HG02840 (cell line): ENCODE results near the gene RIPOR3.
"Not testable (repeated sequence)": the region's sequence is repeated elsewhere in the genome, so short reads cannot be mapped to it uniquely, and the experiment has no call there.

Source experiments
- ATAC-seq: cut with Tn5 transposase; IDR thresholded peaks from one replicate; pipeline ENCODE4 v1.9.1; 2021; ENCODE audit warnings: mild to moderate bottlenecking, moderate library complexity, moderate number of reproducible peaks; ENCODE audit not compliant: unreplicated experiment, low FRiP score

Gene RIPOR3

DNA sequence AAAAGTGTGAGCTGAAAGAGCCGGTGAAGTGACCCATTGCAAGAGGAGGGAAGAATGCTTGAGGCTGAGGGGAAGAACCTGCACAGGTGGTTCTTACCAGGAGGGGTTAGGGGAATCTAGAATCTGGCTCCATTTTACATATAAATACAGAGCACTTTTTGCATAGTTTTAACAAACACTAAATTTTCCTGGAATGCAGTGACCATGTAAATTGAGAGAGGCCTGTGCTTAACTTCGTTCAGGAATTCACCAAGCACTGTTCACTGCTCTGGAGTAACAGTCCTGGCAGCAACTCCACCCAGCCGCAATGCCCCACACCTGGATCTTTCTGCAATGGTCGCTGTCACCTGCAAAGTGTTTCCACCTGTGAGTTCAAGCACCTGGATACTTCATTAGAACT, 13.2 kb upstream of the RIPOR3 start:
- ATAC-seq, result no peak

DNA sequence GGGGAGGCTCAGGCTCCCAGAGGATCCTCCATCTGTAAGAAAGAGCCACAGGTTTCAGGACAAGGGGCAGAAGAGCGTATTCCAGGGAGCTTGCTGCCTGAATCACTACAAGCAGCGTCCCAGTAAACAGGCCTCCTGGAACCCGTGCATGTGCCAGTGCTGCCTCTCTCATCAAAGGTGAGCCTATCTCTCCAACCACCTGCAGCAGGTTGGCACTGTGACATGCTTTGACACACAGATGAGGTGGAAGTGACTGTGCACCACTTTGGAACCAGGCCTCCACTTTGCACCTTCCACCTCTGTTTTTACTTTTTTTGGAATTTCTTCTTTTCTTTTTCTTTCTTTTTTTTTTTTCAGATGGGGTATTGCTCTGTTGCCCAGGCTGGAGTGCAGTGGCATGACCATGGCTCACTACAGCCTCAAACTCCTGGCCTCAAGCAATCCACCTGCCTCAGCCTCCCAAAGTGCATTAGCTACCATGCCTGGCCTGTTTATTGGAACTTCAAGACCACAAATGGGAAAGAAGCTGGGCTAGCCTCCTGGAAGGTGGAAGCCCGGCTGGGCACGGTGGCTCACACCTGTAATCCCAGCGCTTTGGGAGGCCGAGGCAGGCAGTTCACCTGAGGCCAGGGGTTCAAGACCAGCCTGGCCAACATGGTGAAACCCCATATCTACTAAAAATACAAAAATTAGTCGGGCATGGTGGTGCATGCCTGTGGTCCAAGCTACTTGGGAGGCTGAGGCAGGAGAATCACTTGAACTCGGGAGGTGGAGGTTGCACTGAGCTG, 12.5 kb upstream of the RIPOR3 start:
- ATAC-seq, result not testable (repeated sequence)

DNA sequence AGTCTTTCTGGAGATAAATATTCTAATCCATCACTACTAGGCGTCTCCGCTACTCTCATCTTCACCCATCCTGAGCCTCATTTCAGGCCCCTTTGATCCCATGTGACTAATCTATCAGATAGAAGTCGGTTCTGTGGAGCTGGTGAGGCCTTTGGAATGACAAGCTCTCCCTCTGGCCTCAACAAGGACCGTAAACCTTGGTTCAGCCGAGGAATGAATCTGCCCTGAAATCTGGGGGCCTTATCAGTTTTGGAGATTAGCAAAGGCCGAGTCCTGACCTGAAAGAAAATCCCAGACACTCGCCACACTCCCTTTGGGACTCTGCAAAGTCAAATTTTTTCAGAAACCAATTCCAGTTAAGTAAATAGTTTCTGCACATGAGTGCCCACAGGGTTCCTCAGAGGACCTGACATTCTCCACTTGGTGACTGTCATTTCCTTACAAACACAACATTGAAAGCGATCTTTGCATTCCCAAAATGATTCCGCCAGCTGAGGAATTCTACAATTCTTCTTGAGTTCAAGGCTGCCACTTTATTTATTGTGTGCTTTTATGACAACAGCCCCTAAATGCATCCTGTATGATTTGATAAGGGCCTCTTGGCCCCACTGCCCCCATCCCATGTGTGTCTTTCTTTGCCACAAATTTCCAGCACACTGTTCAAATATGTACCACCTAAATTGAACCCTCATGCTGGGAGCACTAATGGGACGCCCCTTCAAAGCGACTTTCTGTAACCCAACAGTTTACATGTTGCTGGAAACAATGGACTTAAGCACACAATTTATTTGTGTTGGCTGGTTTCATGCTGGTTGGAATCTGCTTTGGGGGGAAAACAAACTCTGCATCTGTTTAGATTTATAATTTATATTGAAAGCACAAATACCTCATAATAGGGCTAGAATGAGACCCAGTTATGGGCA, 10.0 kb upstream of the RIPOR3 start:
- no peak for ATAC-seq

DNA sequence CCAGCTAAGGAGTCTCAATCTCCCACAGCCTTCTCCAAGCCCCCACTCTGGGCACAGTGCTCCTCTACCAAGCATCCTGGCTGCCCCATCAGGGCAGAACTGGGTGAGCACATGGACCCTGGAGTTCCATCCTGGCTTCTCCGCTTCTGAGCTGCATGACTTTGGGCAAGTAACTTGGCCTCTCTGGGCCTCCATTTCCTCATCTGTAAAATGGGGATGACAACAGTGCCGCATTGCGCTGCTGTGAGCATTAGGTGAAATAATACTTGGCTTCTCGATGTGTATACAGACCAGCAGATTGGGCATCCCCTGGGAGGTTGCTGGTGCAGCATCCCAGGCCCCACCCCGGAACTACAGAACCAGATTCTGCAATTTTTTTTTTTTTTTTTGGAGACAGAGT, 8.3 kb upstream of the RIPOR3 start:
- ATAC-seq, result no peak

DNA sequence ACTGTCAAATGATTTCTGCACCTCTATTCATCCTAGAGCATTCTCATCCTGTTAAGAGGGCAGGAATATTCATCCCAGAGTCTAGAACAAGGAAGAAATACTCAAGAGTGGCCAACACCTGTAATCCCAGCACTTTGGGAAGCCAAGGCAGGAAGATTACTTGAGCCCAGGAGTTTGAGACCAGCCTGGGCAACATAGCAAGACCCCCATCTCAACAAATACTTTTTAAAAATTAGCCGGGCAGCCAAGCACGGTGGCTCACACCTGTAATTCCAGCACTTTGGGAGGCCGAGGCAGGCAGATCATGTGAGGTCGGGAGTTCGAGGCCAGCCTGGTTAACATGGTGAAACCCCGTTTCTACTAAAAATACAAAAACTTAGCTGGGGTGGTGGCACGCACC, 6.9 kb upstream of the RIPOR3 start:
- not testable (repeated sequence) for ATAC-seq

DNA sequence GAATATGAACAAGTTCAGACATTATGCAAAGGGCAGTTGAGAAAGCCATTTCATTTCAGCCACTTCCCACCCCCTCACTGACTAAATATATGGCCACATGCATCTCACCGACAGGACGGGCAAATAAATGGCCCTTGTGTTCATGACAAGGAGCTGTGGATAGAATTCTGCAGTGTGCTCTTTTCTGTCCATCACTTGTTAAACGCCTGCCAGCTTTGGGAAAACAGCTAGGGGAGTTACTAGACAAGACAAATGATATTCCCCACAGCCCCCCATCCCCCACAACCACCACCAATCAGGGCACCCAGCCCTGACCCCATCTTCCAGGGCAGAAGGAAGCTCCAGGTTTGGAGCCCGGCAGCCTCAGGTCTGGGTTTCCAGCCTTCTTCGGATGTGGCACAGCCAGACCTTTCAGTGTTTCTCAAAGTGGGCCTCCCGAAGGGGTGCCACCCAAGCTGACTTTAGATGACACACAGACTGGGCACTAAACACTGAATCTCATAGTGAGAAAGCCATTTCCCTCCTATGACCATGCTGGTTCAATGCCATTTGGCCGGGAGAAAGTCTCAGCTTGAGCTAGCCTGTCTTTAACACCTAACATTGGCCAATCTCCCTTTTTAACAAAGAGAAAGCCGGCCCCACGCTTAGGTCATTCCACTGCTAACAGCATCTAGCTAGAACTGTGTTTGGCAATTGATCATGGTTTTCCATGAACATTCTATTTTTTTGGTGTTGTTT, 4.0 kb upstream of the RIPOR3 start:
- no peak for ATAC-seq

DNA sequence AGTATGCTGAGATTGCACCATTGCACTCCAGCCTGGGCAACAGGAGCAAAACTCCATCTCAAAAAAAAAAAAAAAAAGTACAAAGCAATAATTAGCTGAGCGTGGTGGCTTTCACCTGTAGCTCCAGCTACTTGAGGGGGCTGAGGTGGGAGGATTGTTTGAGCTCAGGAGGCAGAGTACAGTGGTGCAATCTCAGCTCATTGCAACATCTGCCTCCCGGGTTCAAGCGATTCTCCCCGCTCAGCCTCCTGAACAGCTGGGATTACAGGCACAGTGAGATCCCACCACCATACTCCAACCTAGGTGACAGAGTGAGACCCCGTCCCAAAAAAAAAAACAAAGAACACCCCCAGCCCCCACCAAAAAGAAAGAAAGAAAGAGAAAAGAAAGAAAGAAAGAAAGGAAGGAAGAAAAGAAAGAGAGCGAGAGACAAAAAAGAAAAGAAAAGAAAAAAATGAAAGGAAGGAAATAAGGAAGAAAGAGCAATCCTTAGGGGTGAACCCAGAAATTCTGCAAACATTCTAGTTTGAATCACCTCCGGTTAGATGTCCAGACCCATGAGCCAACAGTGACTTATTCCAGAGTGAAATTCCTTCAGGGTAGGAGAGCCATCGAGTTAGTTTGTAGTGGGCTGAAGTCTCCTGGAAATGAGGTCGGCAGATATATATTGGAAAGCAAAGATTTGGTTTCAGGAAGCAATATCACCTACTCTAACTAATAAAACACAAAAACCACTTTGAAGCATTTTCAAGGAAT, 3.2 kb upstream of the RIPOR3 start:
- ATAC-seq, result no peak

DNA sequence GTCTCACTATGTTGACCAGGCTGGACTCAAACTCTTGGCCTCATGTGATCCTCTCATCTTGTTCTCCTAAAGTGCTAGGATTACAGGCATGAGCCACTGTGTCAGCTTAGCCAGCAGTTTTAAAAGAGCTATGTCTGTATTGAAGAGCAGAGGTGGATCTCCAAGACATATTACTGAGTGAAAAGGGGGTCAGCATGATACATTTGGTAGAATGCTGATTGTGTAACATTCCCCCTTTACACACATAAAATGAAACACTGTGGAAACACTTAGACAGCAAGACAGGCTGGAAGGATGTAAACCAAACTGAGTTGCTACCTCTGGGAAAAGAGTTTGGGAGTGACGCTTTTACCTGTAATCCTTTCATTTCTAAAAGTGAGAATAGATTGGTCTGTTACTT, 1.7 kb upstream of the RIPOR3 start:
- ATAC-seq, result no peak

DNA sequence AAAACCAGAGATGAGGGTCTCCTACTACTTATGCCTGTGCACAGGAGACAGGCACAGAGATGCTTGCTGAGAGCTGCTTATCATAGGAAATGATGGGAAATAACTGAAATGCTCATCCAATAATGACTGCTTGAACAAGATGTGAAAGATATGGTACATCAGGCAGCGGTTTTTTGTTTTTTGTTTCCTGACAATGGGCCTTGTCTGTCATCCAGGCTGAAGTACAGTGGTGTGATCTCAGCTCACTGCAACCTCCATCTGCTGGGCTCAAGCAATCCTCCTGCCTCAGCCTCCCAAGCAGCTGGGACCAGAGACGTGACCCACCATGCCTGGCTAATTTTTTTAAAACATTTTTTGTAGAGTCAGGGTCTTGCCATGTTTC, 1.2 kb upstream of the RIPOR3 start:
- no peak for ATAC-seq

DNA sequence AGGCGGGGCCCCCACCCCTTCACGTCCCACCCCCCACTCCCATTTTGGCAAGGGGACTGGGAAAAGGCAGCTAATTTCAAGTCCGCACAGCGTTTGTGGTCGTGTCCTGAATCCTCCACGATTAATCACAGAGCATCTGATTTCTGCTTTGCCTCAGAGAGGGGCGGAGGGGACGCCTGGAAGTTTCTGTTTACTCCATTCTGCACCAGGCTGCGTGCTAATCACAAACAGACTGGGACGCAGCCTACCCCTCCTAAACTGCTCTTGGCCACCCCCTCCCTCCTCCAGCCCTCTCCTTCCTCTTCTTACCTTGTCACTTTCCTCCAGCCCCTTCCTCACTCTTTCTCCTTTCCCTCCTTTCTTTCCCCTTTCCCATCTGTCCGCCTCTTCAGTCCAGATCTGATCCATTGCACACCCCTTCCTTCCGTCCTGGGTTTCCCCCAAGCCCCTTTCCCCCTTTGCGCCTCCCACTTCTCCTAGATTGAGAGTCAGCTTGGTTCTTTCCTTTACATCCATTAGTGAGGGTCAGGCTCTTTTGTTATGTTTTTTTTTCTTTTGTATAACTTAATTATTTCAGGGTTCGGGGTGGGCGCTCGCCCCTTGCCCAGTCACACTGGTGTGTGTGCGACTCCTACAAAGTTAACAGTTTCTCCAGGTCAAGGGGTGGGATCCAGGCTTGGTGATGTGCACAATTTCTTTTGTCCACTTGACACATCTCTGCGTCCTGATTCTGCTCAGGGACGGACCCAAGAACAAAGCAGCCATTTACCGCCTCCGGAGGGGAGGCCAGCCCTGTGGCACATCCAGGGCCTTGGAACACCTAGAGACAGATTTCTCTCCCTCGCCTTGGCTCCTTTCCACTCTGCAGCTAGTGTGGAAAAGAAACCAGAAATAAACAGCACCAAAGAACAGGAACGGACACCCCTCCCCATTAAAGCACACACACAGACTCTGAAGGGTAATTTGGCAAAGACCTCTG, 520 bp upstream of the RIPOR3 start:
- ATAC-seq, result no peak

DNA sequence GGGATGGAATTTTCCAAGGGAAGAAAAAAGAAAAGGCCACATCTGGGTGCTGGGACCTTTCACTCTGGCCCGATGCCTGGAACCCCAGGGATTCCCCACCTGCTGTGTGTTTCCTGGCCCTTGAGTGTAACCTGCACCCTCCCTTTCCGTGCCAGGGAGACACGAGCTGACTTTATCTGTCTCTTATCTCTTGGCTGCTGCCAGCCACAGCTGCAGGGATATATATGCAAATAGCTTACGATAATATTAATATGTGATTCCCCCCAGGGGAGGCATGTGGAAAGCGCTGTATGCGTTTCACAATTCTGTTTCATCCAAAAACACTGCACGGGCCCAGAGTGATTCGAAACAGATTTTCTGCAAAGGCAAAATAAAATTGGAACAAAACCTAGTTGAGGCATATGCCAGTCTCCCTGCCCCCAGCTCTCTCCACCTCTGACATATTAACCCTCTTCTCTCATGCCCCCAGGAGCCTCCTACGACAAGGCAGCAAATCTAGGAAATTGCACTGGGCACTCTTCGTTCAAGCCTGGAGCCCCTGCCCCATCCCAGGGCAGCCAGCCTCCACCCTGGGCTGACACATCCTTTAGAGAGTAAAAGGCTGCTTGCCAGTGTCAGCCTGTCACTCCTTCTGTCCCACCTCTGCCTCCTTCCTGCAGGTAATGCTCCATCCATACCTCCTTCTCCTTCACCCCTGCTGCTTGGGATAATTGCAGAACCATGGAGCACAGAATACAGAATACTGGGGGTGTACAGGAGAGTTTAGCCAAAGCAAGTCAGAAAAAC, 1.3 kb downstream of the RIPOR3 start:
- no peak for ATAC-seq

DNA sequence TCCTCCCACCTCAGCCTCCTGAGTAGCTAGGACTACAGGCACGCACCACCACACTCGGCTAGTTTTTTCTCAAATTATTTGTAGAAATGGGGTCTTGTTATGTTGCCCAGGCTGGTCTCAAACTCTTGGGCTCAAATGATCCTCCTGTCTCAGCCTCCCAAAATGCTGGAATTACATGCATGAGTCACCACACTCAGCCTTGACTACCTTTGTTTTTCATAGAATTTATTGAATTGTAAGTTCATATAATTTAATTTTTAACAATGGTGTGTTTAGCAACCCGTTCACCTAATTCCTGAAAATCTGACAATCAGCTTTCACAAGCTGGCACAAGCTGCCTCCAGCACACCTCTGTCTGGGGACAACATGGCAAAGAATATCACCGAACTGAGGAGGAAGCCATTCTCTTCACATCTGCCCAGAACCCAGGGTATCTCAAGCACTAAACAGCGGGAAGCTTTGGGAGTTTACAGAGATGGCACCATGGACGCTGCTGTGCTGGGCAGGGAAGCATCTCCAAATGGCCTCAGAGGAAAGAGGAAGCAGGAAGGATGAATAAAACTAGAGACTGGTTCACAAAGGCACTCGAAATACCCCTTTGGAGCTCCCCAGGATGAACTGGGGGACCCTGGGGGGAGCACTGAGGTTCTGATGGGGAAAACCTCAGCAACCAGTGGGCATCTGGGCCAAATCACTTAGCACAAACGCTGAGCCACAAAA, 2.9 kb downstream of the RIPOR3 start:
- ATAC-seq, result no peak

DNA sequence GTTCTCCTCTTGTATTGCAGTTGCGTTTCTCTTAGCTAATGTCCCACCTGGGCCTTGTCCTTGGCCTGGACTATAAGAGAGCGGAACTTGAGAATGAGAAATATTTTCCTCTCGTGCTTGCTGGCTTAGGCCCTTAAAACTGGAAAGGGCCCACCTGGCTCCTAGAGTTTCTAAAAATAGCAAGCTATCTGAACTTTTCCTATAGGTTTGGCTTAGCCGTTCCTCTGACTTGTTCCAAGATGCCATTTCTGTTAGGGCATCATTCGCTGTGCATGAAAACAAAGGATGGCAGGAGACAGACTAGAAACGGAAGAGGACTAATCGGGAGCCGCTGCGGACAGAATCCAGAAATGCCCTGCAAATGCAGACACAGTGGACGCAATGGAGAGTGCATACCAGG, 4.5 kb downstream of the RIPOR3 start:
- ATAC-seq, result no peak

DNA sequence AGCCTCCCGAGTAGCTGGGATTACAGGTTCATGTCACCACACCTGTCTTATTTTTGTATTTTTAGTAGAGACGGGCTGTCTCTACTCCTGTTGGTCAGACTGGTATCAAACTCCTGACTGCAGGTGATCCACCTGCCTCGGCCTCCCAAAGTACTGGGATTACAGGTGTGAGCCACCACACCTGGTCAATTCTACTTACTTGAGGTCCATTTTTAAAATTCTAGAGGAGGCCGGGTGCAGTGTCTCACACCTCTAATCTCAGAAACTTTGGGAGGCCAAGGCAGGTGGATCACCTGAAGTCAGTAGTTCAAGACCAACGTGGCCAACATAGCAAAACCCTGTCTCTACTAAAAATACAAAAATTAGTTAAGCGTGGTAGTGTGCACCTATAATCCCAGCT, 7.8 kb downstream of the RIPOR3 start:
- ATAC-seq, result no peak

DNA sequence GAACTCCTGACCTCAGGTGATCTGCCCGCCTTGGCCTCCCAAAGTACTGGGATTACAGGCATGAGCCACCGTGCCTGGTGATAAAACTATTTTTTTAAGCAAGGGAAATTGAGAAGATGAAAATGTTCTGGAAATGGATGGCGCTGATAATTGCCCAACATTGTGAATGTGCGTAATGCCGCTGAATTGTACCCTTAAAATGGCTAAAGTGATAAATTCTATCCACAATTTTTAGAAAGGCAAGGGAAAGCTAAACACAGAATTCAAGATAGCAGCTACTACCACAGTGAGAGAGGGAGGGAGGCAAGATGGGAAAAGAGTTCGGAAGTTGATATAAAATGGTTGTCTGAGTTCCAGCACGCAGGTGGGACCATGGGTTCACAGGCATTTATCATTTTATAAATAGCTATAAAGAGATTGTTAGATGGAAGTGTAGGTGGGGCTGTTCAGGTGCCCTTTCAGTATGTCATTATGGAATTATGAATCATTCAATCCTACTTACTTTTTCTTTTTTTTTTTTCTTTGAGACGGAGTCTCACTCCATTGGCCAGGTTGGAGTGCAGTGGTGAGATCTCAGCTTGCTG, 8.3 kb downstream of the RIPOR3 start:
- no peak for ATAC-seq

DNA sequence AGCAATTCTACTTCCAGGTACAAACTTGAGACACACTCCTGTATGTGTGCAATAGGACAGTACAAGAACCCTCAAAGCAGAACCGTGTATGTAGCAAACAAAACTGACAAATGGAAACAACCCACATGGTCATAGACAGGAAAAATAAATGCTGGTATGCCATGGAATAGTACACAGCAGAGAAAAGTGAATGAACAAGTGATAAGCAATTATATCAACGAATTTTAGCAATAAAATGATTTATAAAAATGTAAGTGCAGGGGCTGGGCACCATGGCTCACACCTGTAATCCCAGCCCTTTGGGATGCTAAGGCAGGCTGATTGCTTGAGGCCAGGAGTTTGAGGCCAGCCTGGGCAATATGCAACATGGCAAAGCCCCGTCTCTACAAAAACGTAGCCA, 9.3 kb downstream of the RIPOR3 start:
- ATAC-seq, result no peak

DNA sequence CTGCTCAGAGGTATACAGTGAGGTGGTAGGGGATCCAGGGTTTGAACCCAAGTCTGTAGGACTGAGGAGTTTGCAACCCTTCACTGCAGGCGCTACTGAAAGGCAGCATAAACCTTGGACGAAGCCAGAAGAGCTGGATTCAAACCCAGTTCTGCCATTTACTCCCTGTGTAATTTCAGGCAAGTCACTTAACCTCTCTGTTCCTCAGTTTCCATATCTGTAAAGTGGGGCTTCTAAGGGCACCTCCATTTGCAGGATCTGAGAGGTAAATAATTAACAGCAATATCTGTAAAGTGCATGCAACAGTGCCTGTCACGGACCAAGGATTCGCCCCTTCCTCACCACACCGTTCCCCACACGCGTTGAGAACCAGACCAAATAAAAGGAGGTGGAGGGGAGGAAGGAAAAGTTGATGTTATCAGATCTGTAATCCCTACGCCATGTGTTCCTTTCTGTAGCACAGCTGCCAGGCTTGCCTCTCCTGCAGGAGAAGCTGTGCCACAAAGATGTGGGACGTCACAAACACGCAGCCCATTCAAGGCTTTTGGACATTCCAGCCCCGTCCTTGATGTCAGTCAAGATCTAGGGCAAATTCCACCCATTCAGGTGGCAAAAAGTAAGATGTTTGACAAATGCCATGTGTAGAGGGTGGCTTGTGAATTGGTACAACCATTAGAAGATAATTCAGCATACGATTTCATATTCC, 9.8 kb downstream of the RIPOR3 start:
- ATAC-seq, result no peak
